Mesenchymal stem cell (in vitro differentiated cells and primary cell): Measurements from ENCODE around the gene PXMP2. TPM values are rescaled to one million over a fixed set of nuclear protein-coding genes. Genes with fewer than 3 reads are reported as not detected.

Experiments
- DNase-seq: peaks from one replicate; pipeline ENCODE4 v3.0.0-alpha.2; 2013
- H2AFZ ChIP-seq: one replicate; pipeline ENCODE4 v1.6.1; 2013; ENCODE audit warnings: low read depth, mild to moderate bottlenecking, control low read depth, inconsistent platforms, low read length, moderate library complexity
- H2AK5ac ChIP-seq: 2 replicates; pipeline ENCODE4 v1.6.1; 2013; ENCODE audit warnings: low read length, moderate library complexity, mild to moderate bottlenecking, inconsistent platforms; ENCODE audit not compliant: severe bottlenecking
- H2BK120ac ChIP-seq: one replicate; pipeline ENCODE4 v1.6.1; 2013; ENCODE audit warnings: low read depth, mild to moderate bottlenecking, inconsistent platforms, low read length, moderate library complexity
- H2BK12ac ChIP-seq, 2 experiments: one replicate each; pipeline ENCODE4 v1.6.1; 2013; ENCODE audit warnings: inconsistent platforms in 2 of 2, low read length in 2 of 2, mild to moderate bottlenecking in 2 of 2, moderate library complexity in 2 of 2, control low read depth in 1 of 2
- H2BK15ac ChIP-seq: one replicate; pipeline ENCODE4 v1.6.1; 2013; ENCODE audit warnings: mild to moderate bottlenecking, low read depth, inconsistent platforms; ENCODE audit not compliant: poor library complexity, severe bottlenecking
- H2BK5ac ChIP-seq: 2 replicates; pipeline ENCODE4 v1.6.1; 2013; ENCODE audit warnings: low read depth, mild to moderate bottlenecking, low read length, control low read depth, inconsistent platforms; ENCODE audit not compliant: poor library complexity, severe bottlenecking
- H3K14ac ChIP-seq, 2 experiments: one replicate each; pipeline ENCODE4 v1.6.1; 2013; ENCODE audit warnings: inconsistent platforms in 2 of 2, low read length in 2 of 2, control low read depth in 1 of 2, mild to moderate bottlenecking in 1 of 2, moderate library complexity in 1 of 2
- H3K18ac ChIP-seq, 2 experiments: one replicate each; pipeline ENCODE4 v1.6.1; 2013; ENCODE audit warnings: inconsistent platforms in 2 of 2, low read length in 2 of 2, control low read depth in 1 of 2, low read depth in 1 of 2, mild to moderate bottlenecking in 1 of 2
- H3K23ac ChIP-seq, 2 experiments: one replicate each; pipeline ENCODE4 v1.6.1; 2013; ENCODE audit warnings: inconsistent platforms in 2 of 2, low read length in 2 of 2, mild to moderate bottlenecking in 2 of 2, moderate library complexity in 2 of 2, control low read depth in 1 of 2
- H3K27ac ChIP-seq: 2 replicates; pipeline ENCODE4 v1.5.1; 2013; ENCODE audit warnings: mild to moderate bottlenecking, moderate library complexity, low read length, control low read depth, inconsistent platforms; ENCODE audit not compliant: poor library complexity, severe bottlenecking
- H3K27me3 ChIP-seq, 2 experiments: 2 replicates each; pipeline versions ENCODE4 v1.6.1 to v1.7.0; 2013; ENCODE audit warnings: low read length in 2 of 2, mild to moderate bottlenecking in 2 of 2, moderate library complexity in 2 of 2, control low read depth in 1 of 2, inconsistent platforms in 1 of 2; ENCODE audit not compliant: control insufficient read depth in 1 of 2, insufficient read depth in 1 of 2
- H3K36me3 ChIP-seq, 2 experiments: 2 replicates each; pipeline versions ENCODE4 v1.6.1 to v1.7.0; 2013; ENCODE audit warnings: low read length in 2 of 2, control low read depth in 1 of 2, inconsistent platforms in 1 of 2, low read depth in 1 of 2, mild to moderate bottlenecking in 1 of 2; ENCODE audit not compliant: insufficient read depth in 2 of 2, control insufficient read depth in 1 of 2
- H3K4ac ChIP-seq, 2 experiments: one replicate each; pipeline ENCODE4 v1.6.1; 2013; ENCODE audit warnings: inconsistent platforms in 2 of 2, low read length in 2 of 2, mild to moderate bottlenecking in 2 of 2, moderate library complexity in 2 of 2, control low read depth in 1 of 2, low read depth in 1 of 2
- H3K4me1 ChIP-seq: 2 replicates; pipeline ENCODE4 v1.6.1; 2013; ENCODE audit warnings: low read depth, low read length, control low read depth; ENCODE audit not compliant: control insufficient read depth, insufficient read depth
- H3K4me2 ChIP-seq: 2 replicates; pipeline ENCODE4 v1.6.1; 2013; ENCODE audit warnings: low read length, mild to moderate bottlenecking, inconsistent platforms; ENCODE audit not compliant: poor library complexity, severe bottlenecking
- H3K4me3 ChIP-seq, 2 experiments: 2 replicates each; pipeline versions ENCODE4 v1.5.1 to v1.7.0; 2013; ENCODE audit warnings: low read length in 2 of 2, mild to moderate bottlenecking in 2 of 2, control low read depth in 1 of 2, low read depth in 1 of 2; ENCODE audit not compliant: insufficient read depth in 1 of 2
- H3K79me1 ChIP-seq: replicated peaks from 2 replicates; pipeline ENCODE4 v1.6.1; 2013; ENCODE audit warnings: mild to moderate bottlenecking, control low read depth, low read length, inconsistent platforms; ENCODE audit not compliant: poor library complexity, severe bottlenecking
- H3K9ac ChIP-seq: 2 replicates; pipeline ENCODE4 v1.7.0; 2013; ENCODE audit warnings: mild to moderate bottlenecking, low read length, moderate library complexity
- H3K9me3 ChIP-seq: 2 replicates; pipeline ENCODE4 v1.7.0; 2013; ENCODE audit warnings: mild to moderate bottlenecking, low read length; ENCODE audit not compliant: control insufficient read depth
- H4K8ac ChIP-seq: one replicate; pipeline ENCODE4 v1.6.1; 2013; ENCODE audit warnings: inconsistent platforms, mild to moderate bottlenecking, low read length, moderate library complexity
- H4K91ac ChIP-seq: one replicate; pipeline ENCODE4 v1.6.1; 2013; ENCODE audit warnings: mild to moderate bottlenecking, low read length, inconsistent platforms
- WGBS: methylation state at CpG from one replicate; pipeline ENCODE4 v1.1.7; 2013; ENCODE audit warnings: mixed read lengths; 5-methylcytosine and 5-hydroxymethylcytosine counted together
- polyA plus RNA-seq, 2 experiments: library from polyadenylated mRNA; stranded (reverse); fragments of 200-250 nt; gene quantifications; one replicate each; pipeline ENCODE4 v1.2.3, GENCODE V29; 2013

The PXMP2 gene
- polyA plus RNA-seq (2013, experiment 1 of 2) = 15.3 TPM
- polyA plus RNA-seq (2013, experiment 2 of 2) = 15.8 TPM

DNA sequence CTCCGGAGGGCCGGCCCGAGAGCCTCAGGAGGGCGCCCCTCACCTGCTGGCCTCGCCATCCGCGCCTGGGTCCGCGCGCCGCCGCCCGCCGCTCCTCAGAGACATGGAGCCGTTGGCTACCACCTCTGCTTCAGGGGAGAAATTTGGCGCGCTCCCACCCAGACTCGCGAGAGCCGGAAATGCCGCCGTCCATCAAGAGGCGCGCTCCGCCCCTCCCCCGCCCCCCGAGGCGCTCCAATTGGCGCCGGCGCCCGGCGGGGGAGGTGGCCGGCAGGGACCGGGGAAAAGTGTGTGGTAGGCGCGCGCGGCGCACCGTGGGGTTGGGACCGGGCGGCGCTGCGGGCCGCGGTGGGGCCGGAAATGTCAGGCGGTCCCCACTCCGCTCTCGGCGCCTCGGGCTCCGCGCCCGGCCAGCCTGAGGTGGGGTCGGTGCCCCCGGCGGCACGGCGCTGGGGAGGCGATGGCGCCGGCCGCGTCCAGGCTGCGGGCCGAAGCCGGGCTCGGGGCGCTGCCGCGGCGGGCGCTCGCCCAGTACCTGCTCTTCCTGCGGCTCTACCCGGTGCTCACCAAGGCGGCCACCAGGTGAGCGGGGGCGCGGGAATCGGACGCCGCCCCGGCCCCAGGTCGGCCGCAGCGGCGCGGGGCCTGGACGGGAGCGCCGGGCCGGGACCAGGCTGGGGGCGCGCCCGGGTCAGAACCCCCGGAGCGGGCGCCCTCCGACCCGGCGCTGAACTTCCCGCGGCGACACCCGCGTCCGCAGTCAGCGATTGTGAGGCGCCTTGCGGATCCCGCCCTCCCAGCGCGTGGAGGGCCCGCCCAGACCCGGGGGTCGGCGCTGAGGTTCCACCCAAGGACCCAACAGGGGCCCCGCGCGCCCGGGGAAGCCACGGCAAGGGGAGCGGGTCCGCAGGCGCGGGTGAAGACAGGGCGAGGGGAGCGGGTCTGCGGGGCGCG is at the start of gene PXMP2, which contains the start of gene POLE:
TSS of gene PXMP2 (plus strand) at position 377 of the 954 bp plus-strand sequence. CDS start at position 461, 84 bp downstream.
TSS of gene POLE (minus strand) at position 132 of the 954 bp plus-strand sequence. CDS start at position 105, 27 bp downstream.
- Histone ChIP-seq H2AK5ac (no peak within 1 kb of the TSS), H3K23ac (peak within 1 kb of the TSS in 1 of 2 experiments; percentile 72), H3K27me3 (no peaks in the 10 kb centered on the region), H3K4me2 (peak within 1 kb of the TSS; percentile 84), H2BK12ac (no peak within 1 kb of the TSS), H3K9ac (peak within 1 kb of the TSS; percentile 70), H3K14ac (peak within 1 kb of the TSS in 1 of 2 experiments; percentile 88), H2BK5ac (no peak within 1 kb of the TSS), H4K91ac (peak within 1 kb of the TSS; percentile 75), H3K27ac (no peak within 1 kb of the TSS), H2AFZ (peak within 1 kb of the TSS; percentile 95), H3K79me1 (peaks cover 13% of the 10 kb centered on the region), H4K8ac (peak within 1 kb of the TSS; percentile 89), H3K9me3 (no peaks in the 10 kb centered on the region), H3K4me3 (peak within 1 kb of the TSS; percentile 74 to 89), H3K36me3 (peaks cover 0 to 5% of the 10 kb centered on the region in 2 experiments), H3K18ac (peak within 1 kb of the TSS; percentile 78 to 83), H2BK15ac (no peak within 1 kb of the TSS), H2BK120ac (peak within 1 kb of the TSS; percentile 49), H3K4ac (peak within 1 kb of the TSS in 1 of 2 experiments; percentile 73), H3K4me1 (peaks cover 8% of the 10 kb centered on the region)
- WGBS = 1% methylated on average over 98 of the region's 134 CpGs
- DNase-seq = peak; percentile 93

DNA sequence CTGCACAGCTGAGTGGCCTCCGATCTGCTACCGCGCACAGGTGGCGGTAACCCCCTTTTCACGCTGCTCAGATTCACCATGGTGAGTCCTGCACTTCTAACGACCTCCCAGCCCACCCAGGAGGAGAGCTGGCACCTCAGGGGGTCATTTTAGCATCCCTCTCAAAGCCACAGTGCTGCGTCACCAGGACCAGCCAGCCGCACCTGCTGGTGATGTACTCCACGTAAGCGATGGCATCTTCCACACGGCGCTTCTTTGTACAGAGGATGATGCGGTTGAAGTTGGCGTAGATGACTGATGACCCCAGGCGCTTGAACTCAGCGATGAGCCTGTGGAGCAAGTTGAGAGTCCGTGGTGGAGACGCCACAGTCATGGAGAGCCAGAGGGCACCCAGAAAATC is 49.6 kb upstream of the PXMP2 start:
- Histone ChIP-seq H3K4me3 (no peak overlapping the region), H3K18ac (no peak overlapping the region), H4K8ac (no peak overlapping the region), H3K4me1 (peaks cover 6% of the 10 kb centered on the region), H2BK120ac (no peak overlapping the region), H3K79me1 (peaks cover 2% of the 10 kb centered on the region), H2AFZ (no peak overlapping the region), H3K4me2 (no peak overlapping the region), H2BK15ac (no peak overlapping the region), H3K27ac (no peak overlapping the region), H3K9me3 (no peaks in the 10 kb centered on the region), H2BK12ac (no peak overlapping the region), H2BK5ac (no peak overlapping the region), H3K36me3 (peaks cover 61 to 71% of the 10 kb centered on the region in 2 experiments), H3K23ac (no peak overlapping the region), H3K9ac (peak overlapping the region; percentile 16), H3K27me3 (no peaks in the 10 kb centered on the region), H3K14ac (no peak overlapping the region), H2AK5ac (no peak overlapping the region), H3K4ac (no peak overlapping the region), H4K91ac (no peak overlapping the region)
- 98% methylated on average over 18 of the region's 18 CpGs for WGBS
- DNase-seq = no peak

DNA sequence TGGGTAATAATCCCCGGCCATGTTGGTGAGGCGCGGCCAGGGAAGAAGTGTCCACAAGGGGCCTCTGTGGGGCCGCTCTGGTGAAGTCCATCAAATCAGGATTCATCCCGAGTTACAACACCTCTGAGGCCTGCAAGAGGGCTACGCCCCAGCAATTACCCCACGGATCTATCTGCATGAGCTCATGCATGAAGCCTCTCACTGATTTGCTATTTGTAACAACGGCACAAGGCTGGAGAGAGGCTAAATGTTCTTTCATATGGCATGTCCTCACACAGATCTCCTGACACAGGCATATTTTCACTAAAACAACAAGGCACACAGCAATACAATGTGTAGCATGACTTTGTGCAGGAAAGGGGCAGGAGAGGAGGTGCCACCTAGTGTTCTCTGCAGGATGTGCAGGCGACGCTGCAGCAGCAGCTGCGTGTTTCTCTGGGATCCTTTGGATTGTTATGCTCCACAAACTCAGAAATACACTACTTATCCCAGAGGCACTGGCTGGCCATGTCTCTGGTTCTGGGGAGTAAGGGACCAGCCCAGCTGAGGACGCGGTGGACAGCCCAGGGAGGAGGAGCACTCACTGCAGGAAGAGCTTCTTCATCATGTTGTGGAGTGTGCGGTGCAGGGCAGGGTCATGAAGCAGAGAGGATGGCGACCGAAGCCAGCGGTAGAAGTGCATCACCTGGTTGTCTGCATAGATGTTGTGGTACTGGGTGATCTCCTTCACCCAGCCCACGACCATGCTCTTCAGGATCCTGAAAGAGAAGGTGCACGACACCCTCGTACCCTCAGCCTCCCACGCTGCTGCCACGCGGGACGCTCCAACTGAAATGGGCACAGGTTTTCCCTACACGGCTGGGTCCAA is 48.6 kb upstream of the PXMP2 start:
- no peak overlapping the region for H4K91ac ChIP-seq
- H2BK5ac ChIP-seq = no peak overlapping the region
- H3K9me3 ChIP-seq = no peaks in the 10 kb centered on the region
- 84% methylated on average over 25 of the region's 25 CpGs for WGBS
- peak overlapping the region; percentile 56 for H3K9ac ChIP-seq
- no peak overlapping the region for H3K23ac ChIP-seq
- no peaks in the 10 kb centered on the region for H3K27me3 ChIP-seq
- H3K4ac ChIP-seq = no peak overlapping the region
- no peak overlapping the region for H2BK15ac ChIP-seq
- peak overlapping the region; percentile 2 for H3K27ac ChIP-seq
- H2BK12ac ChIP-seq = no peak overlapping the region
- H4K8ac ChIP-seq = no peak overlapping the region
- peak overlapping the region in 1 of 2 experiments; percentile 14 for H3K18ac ChIP-seq
- DNase-seq = peak; percentile 69
- H2AK5ac ChIP-seq = peak overlapping the region; percentile 4
- H3K4me2 ChIP-seq = no peak overlapping the region
- peaks cover 2% of the 10 kb centered on the region for H3K79me1 ChIP-seq
- no peak overlapping the region for H3K14ac ChIP-seq
- no peak overlapping the region for H2BK120ac ChIP-seq
- H3K4me1 ChIP-seq = peaks cover 6% of the 10 kb centered on the region
- H3K4me3 ChIP-seq = peak overlapping the region in 1 of 2 experiments; percentile 26
- H3K36me3 ChIP-seq = peaks cover 65 to 78% of the 10 kb centered on the region in 2 experiments
- H2AFZ ChIP-seq = no peak overlapping the region
